ENCODE data around the gene PARD6G. TPM values are rescaled to one million over a fixed set of nuclear protein-coding genes. Genes with fewer than 3 reads are reported as not detected.

PARD6G gene
- total and polyA plus RNA-seq, 2 of the 8 experiments (the other 6 are each of a cell fraction or from before 2014, with no cell fraction given), result 11.3 to 17.9 TPM

DNA sequence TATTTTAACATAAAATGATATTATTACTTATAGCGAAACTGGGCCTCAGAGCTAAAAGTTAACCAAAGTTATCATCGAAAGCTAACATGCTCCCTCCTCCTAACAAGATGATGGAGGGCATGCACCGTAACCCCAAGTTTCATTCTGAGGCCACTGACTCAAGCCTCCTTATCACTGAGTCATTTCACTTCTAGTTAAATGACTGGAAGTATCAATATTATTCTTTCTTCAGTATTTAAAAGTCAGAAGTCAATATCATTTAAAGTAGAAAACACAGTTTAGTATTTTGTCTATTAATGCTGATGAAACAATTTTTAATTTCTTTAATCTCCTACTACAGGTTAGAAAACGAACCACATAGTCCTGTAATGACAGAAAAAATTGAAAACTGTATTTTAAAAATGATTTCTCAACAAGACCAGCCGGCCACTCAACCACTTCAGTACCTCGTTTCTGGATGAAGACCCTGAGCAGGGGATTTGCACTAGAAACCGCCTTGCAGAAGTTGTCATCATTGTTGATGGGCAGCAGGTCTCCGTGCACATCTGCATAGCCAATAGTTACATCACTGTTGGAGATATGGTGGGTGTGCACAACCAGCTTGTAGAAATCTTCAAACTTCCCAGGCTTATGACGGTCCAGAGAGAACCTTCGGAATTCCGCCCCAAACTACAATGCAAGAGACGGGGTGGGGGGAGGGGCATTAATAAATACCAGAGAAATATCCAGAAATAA lies 44.9 kb downstream of the PARD6G start:
- Histone ChIP-seq H3K4me1 (replicated peaks in 1 of 4; ENCODE audit: control insufficient read depth in 3 of 4, insufficient read depth in 4 of 4, low read length in 3 of 4) (peaks cover 0 to 17% (median 6%) of the 10 kb centered on the region in 4 experiments; a peak in 6 of 7 replicates), H3K79me2 (ENCODE audit: control insufficient read depth in 1 of 2, insufficient read depth in 2 of 2, low read length in 2 of 2) (no peaks in the 10 kb centered on the region), H2AFZ (ENCODE audit: low read length) (no peak overlapping the region), H2BK5ac (ENCODE audit: low read depth, low read length) (no peak overlapping the region), H3K4ac (replicated peaks; ENCODE audit: insufficient read length, low read depth, low read length) (no peak overlapping the region), H3K9me3 (ENCODE audit: insufficient read depth in 2 of 2, low read depth in 1 of 2, low read length in 1 of 2) (no peaks in the 10 kb centered on the region), H3K4me2 (ENCODE audit: insufficient read depth in 1 of 2, low read depth in 2 of 2, low read length in 2 of 2) (no peak overlapping the region), H2BK12ac (ENCODE audit: low read depth, low read length) (no peak overlapping the region), H3K79me1 (ENCODE audit: low read depth, low read length) (no peaks in the 10 kb centered on the region; the same call in 1 of the 2 replicates), H3K9ac (replicated peaks in 1 of 4; ENCODE audit: extremely low read depth in 1 of 4, low read depth in 3 of 4, low read length in 3 of 4) (no peak overlapping the region), H3K4me3 (ENCODE audit: extremely low read depth in 1 of 4, insufficient read depth in 2 of 4, low read depth in 3 of 4, low read length in 4 of 4) (no peak overlapping the region), H2BK15ac (ENCODE audit: low read length) (no peak overlapping the region), H2AK5ac (ENCODE audit: low read depth, low read length) (no peak overlapping the region), H3K56ac (replicated peaks; ENCODE audit: insufficient read length, low read depth, low read length) (no peak overlapping the region), H4K91ac (replicated peaks; ENCODE audit: insufficient read length, low read length) (no peak overlapping the region), H2BK20ac (ENCODE audit: low read length) (no peak overlapping the region), H3K27me3 (replicated peaks in 1 of 4; ENCODE audit: control insufficient read depth in 3 of 4, extremely low read depth in 1 of 4, insufficient read depth in 3 of 4, low read length in 3 of 4) (no peaks in the 10 kb centered on the region), H3K23me2 (ENCODE audit: low read depth, low read length) (no peaks in the 10 kb centered on the region), H4K20me1 (replicated peaks in 1 of 2; ENCODE audit: control insufficient read depth in 1 of 2, insufficient read depth in 2 of 2, low read length in 2 of 2) (peaks cover 4 to 8% of the 10 kb centered on the region in 2 experiments), H4K5ac (ENCODE audit: insufficient read length, low read depth, low read length) (no peak overlapping the region), H3K23ac (ENCODE audit: insufficient read length) (no peak overlapping the region), H3K27ac (ENCODE audit: low read depth, low read length) (no peak overlapping the region), H2BK120ac (replicated peaks; ENCODE audit: low read depth, low read length) (no peak overlapping the region), H3K18ac (ENCODE audit: extremely low read depth, low read length) (no peak overlapping the region), H4K8ac (ENCODE audit: extremely low read depth, insufficient read depth, low read length) (no peak overlapping the region), H3K36me3 (ENCODE audit: control insufficient read depth in 2 of 4, insufficient read depth in 4 of 4, low read length in 3 of 4) (no peaks in the 10 kb centered on the region; a peak in 2 of 8 replicates), H3K14ac (ENCODE audit: insufficient read length) (no peak overlapping the region)
- FAIRE-seq (no peak), DNase-seq (ENCODE audit: low read depth in 1 of 2, low spot score in 2 of 2) (peak in 1 of 2 experiments; percentile 22)
- POLR2A ChIA-PET (ENCODE audit: partially characterized antibody), result interaction anchor here (0.6 kb wide), 1 partner anchor 200 kb away, joined by 3 read pairs; no protein-coding TSS in a partner anchor
- CTCF ChIA-PET (ENCODE audit: partially characterized antibody), result interaction anchor here (0.7 to 7.8 kb wide), 19 partner anchors 7 to 151 kb away, joined by 3 to 70 read pairs (median 5); partner anchors contain the start of gene PARD6G
- WGBS, 2 experiments (ENCODE audit: extremely low coverage in 1 of 2, insufficient coverage in 1 of 2, insufficient read length in 1 of 2, insufficient replicate concordance in 2 of 2, low coverage in 1 of 2, low lambda C conversion rate in 2 of 2, missing lambda C conversion rate in 1 of 2), result 87% methylated on average over 12 of the region's 12 CpGs; no CpG with 5 or more reads in 1 of the 2 experiments
- TF ChIP-seq RAD21 (IDR thresholded peaks at IDR 0.05 in 1 of 2, conservative IDR thresholded peaks at IDR 0.05 in 1 of 2; ENCODE audit: low read depth in 2 of 2, low read length in 2 of 2) (no peak), BRCA1 (IDR thresholded peaks at IDR 0.05; ENCODE audit: low read depth, low read length) (no peak), FOSL1 (IDR thresholded peaks at IDR 0.05; ENCODE audit: insufficient read depth, low read depth, low read length) (no peak), KDM4A (IDR thresholded peaks at IDR 0.05; ENCODE audit: low read depth, low read length, severe bottlenecking) (no peak), CREB1 (IDR thresholded peaks at IDR 0.05) (no peak), POU5F1 (IDR thresholded peaks at IDR 0.05; ENCODE audit: low read depth, low read length) (no peak), CHD2 (IDR thresholded peaks at IDR 0.05; ENCODE audit: low read length) (no peak), PHF8 (conservative IDR thresholded peaks at IDR 0.05; ENCODE audit: low read depth, low read length) (no peak), TBP (IDR thresholded peaks at IDR 0.05; ENCODE audit: low read depth, low read length) (no peak)
- TF ChIP-seq, protein P1, sequence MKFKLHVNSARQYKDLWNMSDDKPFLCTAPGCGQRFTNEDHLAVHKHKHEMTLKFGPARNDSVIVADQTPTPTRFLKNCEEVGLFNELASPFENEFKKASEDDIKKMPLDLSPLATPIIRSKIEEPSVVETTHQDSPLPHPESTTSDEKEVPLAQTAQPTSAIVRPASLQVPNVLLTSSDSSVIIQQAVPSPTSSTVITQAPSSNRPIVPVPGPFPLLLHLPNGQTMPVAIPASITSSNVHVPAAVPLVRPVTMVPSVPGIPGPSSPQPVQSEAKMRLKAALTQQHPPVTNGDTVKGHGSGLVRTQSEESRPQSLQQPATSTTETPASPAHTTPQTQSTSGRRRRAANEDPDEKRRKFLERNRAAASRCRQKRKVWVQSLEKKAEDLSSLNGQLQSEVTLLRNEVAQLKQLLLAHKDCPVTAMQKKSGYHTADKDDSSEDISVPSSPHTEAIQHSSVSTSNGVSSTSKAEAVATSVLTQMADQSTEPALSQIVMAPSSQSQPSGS (IDR thresholded peaks at IDR 0.05; ENCODE audit: low read length), result no peak

All from H1 (cell line).